Lower leg skin (tissue), 3 donors: ENCODE data around the gene MAP3K7CL.

ENCODE experiments used
- CTCF ChIP-seq, 3 donors: fragments of 450-650 bp; IDR thresholded peaks; one replicate each; pipeline ENCODE4 v1.5.1; 2016; ENCODE audit warnings: antibody characterized with exemption in 3 of 3, mild to moderate bottlenecking in 3 of 3, moderate library complexity in 2 of 3
- POLR2A ChIP-seq, 2 donors: fragments of 450-650 bp; IDR thresholded peaks; one replicate each; pipeline ENCODE4 v1.6.1; 2016 to 2017; ENCODE audit warnings: antibody characterized with exemption in 2 of 2, mild to moderate bottlenecking in 1 of 2, moderate library complexity in 1 of 2

- TF ChIP-seq POLR2A (IDR thresholded peaks at IDR 0.05) (no peak), CTCF (IDR thresholded peaks at IDR 0.05) (no peak)
Observed at GRCh38 chr21:29104239-29104708, 26.2 kb upstream of the MAP3K7CL start.
